NCI-H128 (cell line): Measurements from ENCODE around the gene CLSTN2.

Experiments used
- DNase-seq: peaks from one replicate; lab custom pipeline; 2025; ENCODE audit not compliant: unreplicated experiment; lab: John Stamatoyannopoulos, UW

The CLSTN2 gene

DNA sequence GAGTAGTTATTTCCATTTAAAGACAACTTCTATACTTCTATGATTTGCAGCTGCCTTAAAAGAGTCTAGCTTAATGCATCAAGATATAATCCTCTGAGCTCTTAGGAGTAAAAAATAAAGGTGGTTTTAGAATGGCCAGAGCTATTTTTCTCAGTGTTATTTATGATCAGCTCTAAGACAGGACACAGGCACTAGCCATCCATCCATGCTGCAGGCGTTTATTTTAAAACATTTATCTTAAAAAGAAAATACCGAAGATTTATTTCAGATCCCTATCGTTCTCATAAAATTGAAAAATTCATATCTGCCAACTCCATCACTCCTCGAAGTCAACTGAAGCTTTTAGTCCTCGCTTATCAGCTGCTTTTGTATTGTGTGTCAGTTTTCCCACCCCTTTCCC is 243.5 kb downstream of the CLSTN2 start:
- DNase-seq, result no peak

DNA sequence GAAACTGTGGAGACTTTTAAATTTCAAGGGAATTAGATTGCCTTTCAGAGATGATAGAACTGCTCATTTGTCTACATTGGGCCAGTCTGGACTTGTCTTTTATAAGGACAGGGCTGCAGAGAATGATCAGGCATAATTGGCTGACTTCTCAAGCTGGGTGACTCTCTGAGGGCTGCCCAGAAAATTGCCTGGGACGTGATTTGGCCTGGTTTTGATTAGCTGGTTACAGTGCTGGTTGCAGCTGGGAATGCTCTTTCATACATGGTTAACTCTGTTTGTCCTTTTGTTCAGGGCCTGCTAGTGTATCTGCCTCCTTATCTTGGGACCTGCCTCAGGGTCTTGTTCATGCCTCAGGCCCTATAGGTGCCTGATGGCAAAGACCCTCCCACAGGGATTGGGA is 245.6 kb downstream of the CLSTN2 start:
- no peak for DNase-seq

DNA sequence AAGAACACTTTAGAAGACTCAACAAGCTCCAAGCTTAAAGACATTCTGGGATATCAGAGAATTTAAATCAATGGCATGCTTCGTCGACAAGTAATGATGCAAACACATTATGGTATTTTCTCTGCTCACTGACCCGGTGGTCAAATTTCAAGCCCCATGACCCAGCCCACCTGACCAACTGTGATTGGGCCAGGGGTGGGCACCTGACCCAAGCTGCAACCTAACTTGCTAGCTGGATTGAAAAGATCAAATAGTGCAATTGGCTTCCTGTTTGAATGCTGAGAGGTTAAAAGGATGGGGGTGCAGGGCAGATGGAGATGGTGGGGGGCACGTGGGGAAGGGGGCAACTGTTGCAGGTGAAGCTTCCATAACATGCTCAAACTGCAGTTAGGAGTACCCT is 250.4 kb downstream of the CLSTN2 start:
- DNase-seq, result no peak

DNA sequence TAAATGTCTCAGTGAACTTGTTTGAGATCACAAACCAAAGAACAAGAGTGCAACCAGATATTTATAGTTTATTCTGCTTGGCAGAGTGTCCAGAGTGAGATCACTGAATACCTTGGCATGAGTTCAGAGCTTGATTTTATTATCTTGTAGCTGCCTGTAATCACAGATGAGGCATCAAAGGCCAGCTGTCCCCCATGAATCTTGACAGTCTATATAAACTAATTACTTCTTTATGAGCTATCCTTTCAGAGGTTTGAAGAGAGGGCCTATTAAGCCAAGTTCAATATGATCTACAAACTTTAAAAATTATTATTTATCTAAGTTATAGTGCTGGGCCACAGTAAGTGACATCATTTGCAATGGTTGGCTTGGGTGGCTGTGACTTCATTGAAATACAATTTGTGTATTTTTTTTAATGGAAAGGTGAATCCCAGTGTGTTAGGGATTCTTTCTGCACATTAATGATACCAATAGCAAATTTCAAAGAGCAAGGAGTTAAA is 251.5 kb downstream of the CLSTN2 start:
- no peak for DNase-seq

DNA sequence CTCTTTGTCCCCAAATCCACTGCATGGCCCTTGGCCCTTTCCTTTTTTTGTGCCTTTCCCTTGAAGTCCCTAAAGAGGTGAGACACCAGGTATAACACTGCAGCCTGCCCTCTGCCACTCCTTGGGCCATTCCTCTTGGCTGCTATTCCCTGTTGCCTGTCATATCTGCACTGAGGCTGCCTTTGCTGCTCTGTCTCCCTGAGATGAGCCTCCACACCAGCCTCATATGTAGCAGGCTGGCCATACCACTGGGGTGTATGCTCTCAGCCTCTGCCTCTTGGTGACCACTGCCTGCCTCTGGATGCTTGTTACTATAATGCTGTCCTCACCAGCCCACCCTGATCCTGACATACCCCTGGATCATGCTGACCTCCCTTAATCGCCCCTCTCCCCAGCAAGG is 252.0 kb downstream of the CLSTN2 start:
- no peak for DNase-seq

DNA sequence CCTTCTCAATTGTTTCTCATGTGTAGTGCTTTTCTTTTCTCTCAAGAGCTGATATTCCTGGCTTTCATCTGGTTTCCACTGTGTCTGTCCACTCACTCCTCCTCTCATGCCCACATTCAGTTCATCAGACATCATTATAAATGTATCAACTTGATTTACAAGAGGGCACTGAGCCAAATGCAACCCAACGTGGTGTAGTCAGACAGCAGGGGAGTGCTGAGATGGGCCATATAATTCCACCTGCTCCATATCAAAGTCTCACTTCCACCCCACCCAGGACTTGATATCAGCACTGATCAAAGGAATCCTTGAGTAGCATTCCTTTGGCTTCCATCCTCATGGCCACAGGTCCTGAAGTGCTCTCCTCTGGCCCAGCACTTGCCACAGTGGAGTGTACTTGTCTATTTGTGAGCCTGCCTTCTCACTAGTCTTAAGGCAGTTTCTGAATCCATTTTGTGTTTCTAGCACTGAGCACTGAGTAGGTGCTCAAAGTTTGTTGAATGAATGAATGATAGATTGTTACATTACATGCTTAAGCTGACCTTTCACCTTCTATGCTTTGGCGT is 252.8 kb downstream of the CLSTN2 start:
- no peak for DNase-seq

DNA sequence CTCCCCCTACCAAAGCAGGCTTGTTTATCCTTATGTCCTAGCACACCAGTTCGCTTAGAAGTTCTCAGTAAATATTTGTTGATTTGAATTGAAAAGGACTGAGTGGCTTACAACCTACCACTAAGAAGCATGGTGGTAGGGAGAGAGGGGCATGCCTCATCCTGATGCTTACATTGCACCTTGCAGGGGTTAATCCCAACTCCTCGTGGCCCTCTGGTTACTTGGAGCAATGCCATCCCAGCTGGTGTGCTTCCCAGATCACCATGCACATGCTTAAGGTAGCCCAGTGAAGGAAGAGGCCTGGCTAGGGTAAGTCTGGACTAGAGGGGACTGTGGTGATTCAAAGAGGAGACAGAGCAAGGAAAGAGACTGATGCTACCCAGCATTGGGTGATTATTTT is 253.3 kb downstream of the CLSTN2 start:
- no peak for DNase-seq

DNA sequence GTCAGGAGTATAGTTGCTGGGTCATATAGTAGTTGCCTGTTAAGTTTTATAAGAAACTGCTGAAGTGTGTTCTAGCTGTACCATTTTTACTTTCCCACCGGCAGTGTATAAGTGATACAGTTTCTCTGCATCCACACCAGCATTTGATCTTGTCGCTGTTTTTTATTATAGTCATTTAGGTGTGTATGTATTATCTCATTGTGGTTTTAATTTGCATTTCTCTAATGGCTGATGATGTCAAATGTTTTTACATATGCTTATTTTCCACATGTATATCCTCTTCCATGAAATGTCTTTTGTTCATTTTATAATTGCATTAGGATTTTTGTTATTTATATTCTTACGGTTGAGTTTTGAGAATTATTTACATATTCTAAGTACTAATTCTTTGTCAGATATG is 254.3 kb downstream of the CLSTN2 start:
- DNase-seq, result no peak

DNA sequence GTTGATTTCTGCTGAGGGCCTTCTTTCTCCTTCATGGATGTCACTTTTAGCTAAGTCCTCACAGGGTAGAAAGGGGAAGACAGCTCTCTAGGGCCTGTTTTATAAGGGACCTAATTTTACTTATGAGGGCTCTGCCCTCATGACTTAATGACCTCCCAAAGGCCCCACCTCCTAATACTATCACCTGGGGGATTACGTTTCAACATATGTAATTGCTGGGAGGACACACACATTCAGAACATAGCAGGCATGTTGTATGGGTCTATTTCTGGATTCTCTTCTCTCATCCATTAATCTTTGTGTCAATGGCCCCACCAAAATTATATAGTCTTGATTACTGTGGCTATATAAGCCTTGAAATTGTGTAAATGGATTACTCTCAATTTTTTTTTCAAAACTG is 255.0 kb downstream of the CLSTN2 start:
- no peak for DNase-seq

DNA sequence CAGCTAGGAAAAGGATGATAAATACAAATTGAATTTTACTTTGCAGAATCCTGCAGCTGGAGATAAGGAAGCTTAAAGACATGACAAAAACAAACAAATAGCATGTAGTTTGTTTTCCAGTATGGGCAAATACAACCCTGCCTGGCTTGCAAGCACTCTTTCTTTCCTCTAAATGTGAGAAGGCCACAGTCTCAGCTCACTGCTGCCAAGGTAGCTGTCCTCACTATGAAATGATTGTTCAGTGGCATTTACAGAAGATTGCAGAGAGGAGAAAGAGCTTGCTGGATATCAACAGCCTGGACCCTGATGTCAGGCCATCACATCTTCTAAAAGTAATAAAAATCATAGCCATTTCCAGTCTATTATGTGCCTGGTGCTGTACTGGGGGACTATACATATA is 262.0 kb downstream of the CLSTN2 start:
- no peak for DNase-seq

DNA sequence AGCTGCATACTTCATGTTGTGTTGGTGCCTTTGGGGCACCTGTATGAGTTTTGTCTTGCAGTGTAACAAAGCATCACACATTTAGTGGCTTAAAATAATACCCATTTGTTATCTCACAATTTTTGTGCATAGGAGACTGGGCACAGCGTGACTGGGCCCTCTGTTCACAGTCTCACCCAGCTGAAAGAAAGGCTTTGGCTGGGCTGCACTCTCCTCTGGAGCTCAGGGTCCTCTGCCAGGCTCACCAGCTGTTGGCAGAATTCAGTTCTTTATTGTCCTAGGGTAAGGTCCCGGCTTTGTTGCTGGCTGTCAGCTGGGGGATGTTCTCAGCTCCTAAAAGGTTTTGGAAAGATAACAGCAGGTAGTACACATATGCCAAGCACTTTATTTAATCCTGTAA is 263.3 kb downstream of the CLSTN2 start:
- no peak for DNase-seq

DNA sequence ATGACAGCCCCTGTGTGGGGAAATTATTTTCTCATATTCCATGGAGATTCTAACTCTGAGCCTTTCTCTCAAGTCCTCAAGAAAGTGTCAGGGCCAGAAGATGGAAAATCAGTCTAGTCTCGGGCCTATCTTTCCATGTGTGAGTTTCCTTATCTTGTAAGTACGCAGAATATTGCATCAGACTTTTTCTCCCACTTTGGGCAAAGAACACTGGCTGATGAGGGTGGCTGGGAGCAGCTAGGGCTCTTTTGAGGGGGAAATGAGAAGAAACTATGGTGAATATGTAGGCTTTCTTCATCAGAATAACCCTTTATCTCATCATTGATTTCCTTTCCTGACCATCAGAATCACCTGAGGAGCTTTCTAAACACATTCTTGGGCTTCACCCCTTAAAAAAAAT is 264.0 kb downstream of the CLSTN2 start:
- no peak for DNase-seq

DNA sequence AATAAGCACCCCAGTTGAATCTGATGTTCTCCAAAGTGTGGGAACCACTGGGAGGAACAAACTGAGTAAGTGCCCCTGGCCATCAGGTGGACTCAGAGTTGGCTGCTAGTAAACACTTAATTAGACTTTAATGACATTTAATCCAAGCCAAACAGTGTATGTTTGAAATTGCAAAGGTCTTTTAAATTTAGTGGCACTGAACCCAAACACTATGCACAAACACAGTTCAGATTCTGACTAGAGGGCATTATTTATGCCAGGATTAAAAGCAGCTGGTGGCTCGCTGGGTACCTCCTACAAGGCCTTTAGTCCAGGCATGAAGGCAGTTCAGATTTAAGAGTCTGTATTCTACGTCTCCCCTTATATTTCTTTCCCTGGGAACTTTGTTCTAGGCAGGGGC is 264.8 kb downstream of the CLSTN2 start:
- no peak for DNase-seq

DNA sequence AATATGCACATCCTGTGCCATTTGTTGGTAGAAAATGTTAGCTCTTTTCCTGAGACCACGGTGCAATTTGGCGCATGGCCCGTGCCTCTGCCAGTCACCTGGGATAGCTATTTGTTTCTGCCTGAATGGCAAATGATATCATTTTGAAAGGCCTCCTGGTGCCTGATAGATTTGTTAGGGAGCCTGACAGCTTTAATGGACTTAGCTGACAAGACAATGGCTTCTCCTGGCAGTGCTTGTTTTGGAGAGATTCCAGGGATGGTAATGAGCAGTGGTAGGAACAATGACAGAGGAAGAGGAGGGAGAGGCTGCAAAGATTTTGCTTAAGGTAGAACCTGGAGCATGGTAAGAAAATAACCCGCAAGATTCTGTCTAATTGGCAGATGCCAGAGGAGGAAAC is 268.5 kb downstream of the CLSTN2 start:
- DNase-seq, result peak; percentile 81

DNA sequence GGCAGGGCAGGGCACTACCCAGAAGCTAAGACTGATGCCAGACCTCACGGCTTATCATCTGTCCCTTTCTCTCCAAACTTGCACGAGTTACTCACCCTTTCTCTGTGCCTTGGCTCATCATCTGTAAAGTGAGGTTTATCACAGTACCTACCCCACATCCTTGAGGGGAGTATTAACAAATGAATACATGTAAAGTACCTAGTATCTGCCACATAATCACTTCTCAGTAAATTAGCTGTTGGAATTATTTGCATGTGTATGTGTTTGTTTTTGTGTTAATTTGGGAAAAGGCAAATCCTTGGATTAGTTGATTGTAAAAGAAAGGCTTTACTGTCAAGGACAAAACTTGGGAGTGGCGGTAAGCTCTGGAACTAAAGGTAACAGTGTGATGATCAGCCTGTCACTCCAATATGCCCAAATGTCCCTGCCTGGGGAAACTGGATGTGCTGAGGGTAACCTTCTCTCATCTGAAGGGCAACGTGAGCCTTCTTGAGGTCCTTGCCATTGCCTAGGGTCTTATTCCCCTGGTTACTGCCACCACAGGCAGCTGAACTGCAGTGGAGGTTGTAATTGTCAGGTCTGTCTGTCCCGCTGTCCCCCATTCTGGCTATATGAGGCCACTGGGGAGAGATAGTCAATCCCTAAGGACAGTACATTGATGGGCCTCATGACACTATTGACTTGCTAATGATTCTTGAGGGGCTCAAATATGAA is 269.4 kb downstream of the CLSTN2 start:
- DNase-seq, result no peak

DNA sequence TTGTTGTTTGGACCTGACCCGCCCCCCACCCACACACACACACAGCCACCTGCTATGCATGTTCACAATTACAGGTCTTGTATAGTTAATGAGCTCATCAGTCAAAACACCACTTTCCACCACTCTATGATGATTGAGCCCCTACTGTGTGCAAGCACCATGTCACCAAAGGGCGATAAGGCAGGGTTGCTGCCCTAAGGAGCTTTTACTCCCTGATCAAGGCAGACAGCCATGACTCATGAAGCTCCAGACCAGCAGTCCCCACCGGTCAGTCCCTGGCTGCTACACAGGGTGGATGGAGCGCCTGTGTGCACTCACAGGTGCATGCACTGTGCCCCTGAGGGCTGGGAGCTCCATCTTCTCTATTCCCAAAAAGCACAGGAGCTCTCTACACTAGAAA is 270.6 kb downstream of the CLSTN2 start:
- no peak for DNase-seq

DNA sequence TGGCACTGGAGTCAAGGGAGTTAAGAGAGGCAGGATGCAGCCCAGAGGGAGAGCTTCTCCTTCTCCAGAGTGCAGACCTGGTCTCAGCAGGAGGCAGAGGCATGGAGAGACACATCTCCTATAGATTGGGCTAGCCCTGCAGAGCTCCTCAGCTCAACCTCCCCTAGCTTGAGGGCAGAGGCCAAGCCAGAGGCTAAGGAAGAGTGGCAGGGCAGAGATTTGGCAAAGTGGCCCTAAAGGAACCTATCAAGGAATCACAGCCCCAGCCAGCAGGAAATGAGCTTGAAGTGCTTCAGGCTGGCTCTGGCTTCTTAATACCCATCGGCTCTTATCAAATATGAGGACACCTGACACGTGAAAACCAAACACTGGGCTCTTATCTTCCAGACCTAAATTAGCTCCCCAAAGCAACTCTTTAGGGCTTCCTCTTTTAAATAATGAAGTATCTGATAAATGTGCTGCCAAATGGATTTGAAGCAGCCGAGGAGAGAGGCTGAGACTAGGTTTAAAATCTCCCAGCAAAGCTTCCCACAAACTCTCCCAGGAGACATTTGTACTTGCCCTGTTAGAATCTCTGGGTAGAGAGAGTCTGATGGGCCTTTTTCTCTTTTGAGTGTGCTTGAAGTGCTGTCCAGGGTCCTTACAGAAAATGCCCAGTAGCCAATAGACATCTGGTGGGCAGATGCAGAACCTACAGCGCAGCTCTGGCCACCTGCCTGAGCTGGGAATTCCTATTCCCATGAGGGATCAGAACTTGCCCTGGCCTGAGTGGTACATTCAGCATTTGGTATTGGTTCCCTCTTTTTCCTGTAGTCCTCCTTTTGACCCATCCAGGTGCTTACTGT is 271.4 kb downstream of the CLSTN2 start:
- DNase-seq, result peak; percentile 51

DNA sequence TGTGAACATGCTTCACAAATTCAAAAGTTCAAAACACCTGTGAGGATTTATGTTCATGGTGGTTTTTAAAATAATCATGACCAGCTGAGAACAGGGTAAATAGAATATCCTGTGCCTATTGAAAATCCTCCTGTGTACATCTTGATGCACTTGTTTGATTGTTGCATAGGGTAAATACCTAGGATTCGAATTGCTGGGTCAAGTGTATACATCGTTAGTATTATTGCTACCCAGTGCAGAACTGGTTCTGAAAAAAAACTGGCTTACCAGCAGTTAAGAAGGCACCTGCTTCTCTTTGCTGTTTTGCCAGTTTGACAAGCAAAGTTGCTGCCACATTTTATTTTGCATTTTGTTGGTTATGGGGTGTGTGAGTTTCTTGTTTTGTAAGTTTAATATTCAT is 272.6 kb downstream of the CLSTN2 start:
- peak; percentile 29 for DNase-seq

DNA sequence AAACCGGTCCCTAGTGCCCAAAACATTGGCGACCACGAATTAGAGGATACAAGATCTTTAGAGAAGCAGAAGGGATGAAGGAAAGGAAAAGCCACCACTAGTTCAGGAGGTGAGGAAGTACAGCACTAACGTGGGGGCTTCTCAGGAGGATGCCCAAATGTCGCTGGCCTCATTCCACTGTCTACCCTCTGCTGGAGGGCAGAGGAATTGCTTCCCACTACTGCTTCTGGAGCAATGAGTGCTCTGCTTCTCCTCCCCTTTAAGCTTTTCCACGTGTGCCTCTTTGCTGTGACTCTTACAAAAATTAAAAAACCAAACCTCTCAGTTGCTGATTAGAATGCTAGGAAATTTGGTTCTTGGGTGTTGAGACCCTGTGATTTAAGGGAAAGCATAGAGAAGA is 281.3 kb downstream of the CLSTN2 start:
- no peak for DNase-seq

DNA sequence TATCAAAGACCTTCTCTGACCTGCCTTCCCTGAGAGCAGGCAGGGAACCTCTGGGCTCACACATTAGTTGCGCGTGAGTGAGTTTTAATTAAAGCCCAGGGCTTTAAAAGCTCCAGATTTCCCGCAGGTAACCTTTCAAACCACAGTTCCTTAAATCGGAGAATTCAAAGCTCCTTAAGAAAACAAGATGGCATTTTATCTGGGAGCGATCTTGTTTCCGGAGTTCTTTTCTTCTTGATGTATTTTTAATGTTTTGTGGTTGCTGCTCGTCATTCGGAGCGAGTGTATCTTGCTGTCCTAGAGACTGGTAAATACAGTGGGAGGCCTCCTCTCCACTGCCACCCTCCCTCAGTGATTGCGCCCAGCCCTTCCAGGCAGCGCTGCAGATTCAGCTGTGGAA is 284.3 kb downstream of the CLSTN2 start:
- DNase-seq, result no peak

DNA sequence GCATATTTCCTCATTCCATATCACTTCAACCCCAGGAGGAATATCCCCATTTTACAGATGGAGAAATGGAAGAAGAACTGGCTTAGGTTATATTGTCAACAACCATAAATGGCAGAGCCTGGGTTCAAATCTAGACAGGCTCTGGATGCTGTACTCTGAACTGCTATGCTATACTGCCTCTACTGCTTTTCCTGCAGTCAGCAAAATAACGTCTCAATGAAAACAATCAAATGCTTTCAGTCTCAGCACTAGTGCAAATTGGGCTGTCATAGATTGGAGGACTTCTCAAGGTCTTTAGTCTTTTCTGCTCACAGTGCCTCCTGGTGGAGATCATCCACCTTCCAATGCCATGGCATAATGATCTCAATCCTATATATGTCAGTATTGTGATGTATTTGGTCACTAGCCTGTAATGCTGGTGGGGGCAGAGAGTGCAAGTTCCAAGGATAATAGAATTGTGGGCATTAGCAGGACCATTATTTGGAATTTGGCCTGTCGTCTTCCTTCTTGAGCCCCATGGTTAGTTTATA is 285.0 kb downstream of the CLSTN2 start:
- DNase-seq, result no peak

DNA sequence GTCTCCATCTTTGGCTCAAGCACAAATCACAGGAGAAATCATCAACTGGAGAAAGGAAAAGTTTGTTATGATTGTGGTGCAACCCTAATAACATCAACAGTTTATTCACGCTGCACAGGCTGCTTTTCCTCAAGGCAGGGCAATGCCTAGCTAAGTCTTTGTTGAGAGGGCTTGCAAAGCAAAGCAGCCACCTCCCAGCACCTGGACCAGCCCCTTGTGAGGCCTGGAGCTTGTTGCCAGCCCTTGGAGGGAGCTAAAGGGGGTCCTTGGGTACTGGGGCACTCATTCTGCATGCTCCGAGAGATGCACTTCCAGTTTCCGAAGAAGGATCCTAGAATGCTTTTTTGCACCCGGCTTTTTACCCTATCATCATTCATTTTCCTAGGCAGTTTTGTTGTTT is 288.2 kb downstream of the CLSTN2 start:
- no peak for DNase-seq
